ENCODE results near the gene GOLPH3L.

DNA sequence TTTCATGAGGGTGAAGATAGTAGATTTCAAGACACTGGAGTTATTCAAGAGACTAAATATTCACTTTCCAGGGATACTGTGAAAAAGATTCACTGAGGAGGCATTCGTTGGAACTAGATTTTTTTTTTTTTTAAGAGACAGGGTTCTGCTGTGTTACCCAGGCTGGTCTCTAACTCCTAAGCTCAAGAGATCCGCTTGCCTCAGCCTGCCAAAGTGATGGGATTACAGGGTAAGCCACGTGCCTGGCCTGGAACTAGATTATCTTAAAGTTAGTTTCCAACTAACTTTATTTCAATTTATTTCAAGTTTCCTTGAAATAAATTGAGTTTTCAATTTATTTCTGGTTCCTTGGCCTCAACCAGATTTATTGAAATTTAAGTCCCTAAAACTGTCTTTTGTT lies 93.2 kb downstream of the GOLPH3L start:
- TF ChIP-seq EP300 (IDR thresholded peaks at IDR 0.05): no peak
- TF ChIP-seq, protein P1, sequence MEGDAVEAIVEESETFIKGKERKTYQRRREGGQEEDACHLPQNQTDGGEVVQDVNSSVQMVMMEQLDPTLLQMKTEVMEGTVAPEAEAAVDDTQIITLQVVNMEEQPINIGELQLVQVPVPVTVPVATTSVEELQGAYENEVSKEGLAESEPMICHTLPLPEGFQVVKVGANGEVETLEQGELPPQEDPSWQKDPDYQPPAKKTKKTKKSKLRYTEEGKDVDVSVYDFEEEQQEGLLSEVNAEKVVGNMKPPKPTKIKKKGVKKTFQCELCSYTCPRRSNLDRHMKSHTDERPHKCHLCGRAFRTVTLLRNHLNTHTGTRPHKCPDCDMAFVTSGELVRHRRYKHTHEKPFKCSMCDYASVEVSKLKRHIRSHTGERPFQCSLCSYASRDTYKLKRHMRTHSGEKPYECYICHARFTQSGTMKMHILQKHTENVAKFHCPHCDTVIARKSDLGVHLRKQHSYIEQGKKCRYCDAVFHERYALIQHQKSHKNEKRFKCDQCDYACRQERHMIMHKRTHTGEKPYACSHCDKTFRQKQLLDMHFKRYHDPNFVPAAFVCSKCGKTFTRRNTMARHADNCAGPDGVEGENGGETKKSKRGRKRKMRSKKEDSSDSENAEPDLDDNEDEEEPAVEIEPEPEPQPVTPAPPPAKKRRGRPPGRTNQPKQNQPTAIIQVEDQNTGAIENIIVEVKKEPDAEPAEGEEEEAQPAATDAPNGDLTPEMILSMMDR (IDR thresholded peaks at IDR 0.05): no peak
- no peak for TF ChIP-seq POLR2A (IDR thresholded peaks at IDR 0.05)

Measured in suprapubic skin (tissue), 3 donors.